Stomach (tissue), 9 donors: ENCODE measurements around the gene TXNRD3. TPM values are rescaled to one million over a fixed set of nuclear protein-coding genes. Genes with fewer than 3 reads are reported as not detected.

ENCODE experiments used
- DNase-seq, 2 donors: peaks; one replicate each; pipeline versions ENCODE4 v3.0.0 to v3.0.0-alpha.2; 2013 to 2019
- H3K27ac ChIP-seq, 5 donors: fragments of 200-600 bp in 4 of 5; sonication (generic) in 4 of 5; one replicate each; pipeline ENCODE4 v1.5.1; 2013 to 2019; ENCODE audit warnings: mild to moderate bottlenecking in 1 of 5, moderate library complexity in 1 of 5
- H3K27me3 ChIP-seq, 3 donors: fragments of 200-600 bp; sonication (generic); one replicate each; pipeline ENCODE4 v1.5.1; 2017 to 2019; ENCODE audit warnings: mixed run types in 1 of 3
- H3K36me3 ChIP-seq, 4 donors: fragments of 200-600 bp; sonication (generic); 1 replicate in 3 of 4; 2 replicates in 1 of 4; pipeline ENCODE4 v1.5.1; 2016 to 2019
- H3K4me1 ChIP-seq, 4 donors: fragments of 200-600 bp; sonication (generic); one replicate each; pipeline ENCODE4 v1.5.1; 2016 to 2019
- H3K4me3 ChIP-seq, 4 donors: fragments of 200-600 bp; sonication (generic) in 3 of 4; one replicate each; pipeline ENCODE4 v1.5.1; 2016 to 2019; ENCODE audit warnings: mild to moderate bottlenecking in 1 of 4
- H3K9me3 ChIP-seq, 4 donors: fragments of 200-600 bp; sonication (generic); one replicate each; pipeline ENCODE4 v1.5.1; 2016 to 2019
- EP300 ChIP-seq: sonication (generic); formaldehyde crosslinking; IDR thresholded peaks from one replicate; pipeline ENCODE4 v1.6.1; 2017; ENCODE audit warnings: antibody characterized with exemption
- POLR2A ChIP-seq, 4 donors: fragments of 450-650 bp; IDR thresholded peaks; one replicate each; pipeline ENCODE4 v1.6.1; 2016; ENCODE audit warnings: antibody characterized with exemption in 4 of 4, control low read depth in 2 of 4, mild to moderate bottlenecking in 1 of 4, moderate library complexity in 1 of 4
- POLR2AphosphoS5 ChIP-seq, 3 donors: sonication (generic); formaldehyde crosslinking; IDR thresholded peaks; one replicate each; pipeline ENCODE4 v1.6.1; 2016; ENCODE audit warnings: antibody characterized with exemption in 3 of 3
- WGBS, 5 donors: extraction: QIAGEN DNeasy Blood & Tissue Kit in 3 of 5; methylation state at CpG; one replicate each; pipeline versions ENCODE4 v1.1.5 to v1.1.7; 2013 to 2018; 5-methylcytosine and 5-hydroxymethylcytosine counted together
- intact Hi-C: fragments of 100-400 bp; cut with DNase I; formaldehyde crosslinking; loops from one replicate; pipeline ENCODE4 v1.15.1; 2023; ENCODE audit warnings: low total_unique reads
- polyA plus RNA-seq, 3 donors: library from polyadenylated mRNA; stranded (reverse); fragments of 200-250 nt; gene quantifications; one replicate each; pipeline ENCODE4 v1.2.3, GENCODE V29; 2013
- total RNA-seq, 5 donors: library from RNA; depleted of rRNA; stranded (reverse); fragments of >200 nt; gene quantifications; one replicate each; pipeline versions ENCODE4 v1.1.0 to v1.2.3, GENCODE V29; 2014 to 2016
- TF ChIP-seq, protein P1 (sequence below), 7 experiments: fragments of 450-650 bp in 4 of 7; fragments of 200-600 bp in 3 of 7; sonication (generic) in 3 of 7; IDR thresholded peaks; one replicate each; pipeline ENCODE4 v1.5.1; 2016 to 2019; ENCODE audit warnings: antibody characterized with exemption in 7 of 7, control low read depth in 2 of 7, mild to moderate bottlenecking in 1 of 7
- donor health status: healthy with polysubstance abuse.
- donor health status: Bipolar disorder and iron deficiency.
- donor health status: healthy.

Gene TXNRD3
- total and polyA plus RNA-seq, 8 donors = 0.58 to 62.3 (median 9.5) TPM

- DNase-seq = no peak
- intact Hi-C loops = no loop called here
- Histone ChIP-seq H3K36me3 (no peaks in the 10 kb centered on the region), H3K4me1 (no peaks in the 10 kb centered on the region), H3K27ac (no peak overlapping the region), H3K27me3 (peaks cover 0 to 58% (median 15%) of the 10 kb centered on the region in 3 donors), H3K9me3 (no peaks in the 10 kb centered on the region), H3K4me3 (no peak overlapping the region)
- 64 to 73% (median 66%) methylated on average over 5 of the region's 5 CpGs for WGBS, 5 donors
- TF ChIP-seq, protein P1, sequence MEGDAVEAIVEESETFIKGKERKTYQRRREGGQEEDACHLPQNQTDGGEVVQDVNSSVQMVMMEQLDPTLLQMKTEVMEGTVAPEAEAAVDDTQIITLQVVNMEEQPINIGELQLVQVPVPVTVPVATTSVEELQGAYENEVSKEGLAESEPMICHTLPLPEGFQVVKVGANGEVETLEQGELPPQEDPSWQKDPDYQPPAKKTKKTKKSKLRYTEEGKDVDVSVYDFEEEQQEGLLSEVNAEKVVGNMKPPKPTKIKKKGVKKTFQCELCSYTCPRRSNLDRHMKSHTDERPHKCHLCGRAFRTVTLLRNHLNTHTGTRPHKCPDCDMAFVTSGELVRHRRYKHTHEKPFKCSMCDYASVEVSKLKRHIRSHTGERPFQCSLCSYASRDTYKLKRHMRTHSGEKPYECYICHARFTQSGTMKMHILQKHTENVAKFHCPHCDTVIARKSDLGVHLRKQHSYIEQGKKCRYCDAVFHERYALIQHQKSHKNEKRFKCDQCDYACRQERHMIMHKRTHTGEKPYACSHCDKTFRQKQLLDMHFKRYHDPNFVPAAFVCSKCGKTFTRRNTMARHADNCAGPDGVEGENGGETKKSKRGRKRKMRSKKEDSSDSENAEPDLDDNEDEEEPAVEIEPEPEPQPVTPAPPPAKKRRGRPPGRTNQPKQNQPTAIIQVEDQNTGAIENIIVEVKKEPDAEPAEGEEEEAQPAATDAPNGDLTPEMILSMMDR (IDR thresholded peaks at IDR 0.05) = no peak
- no peak for TF ChIP-seq POLR2A (IDR thresholded peaks at IDR 0.05)
- no peak for TF ChIP-seq EP300
- TF ChIP-seq POLR2AphosphoS5 (IDR thresholded peaks at IDR 0.05) = no peak
Observed at GRCh38 chr3:126696701-126697267, 41.9 kb upstream of the TXNRD3 start.

DNA sequence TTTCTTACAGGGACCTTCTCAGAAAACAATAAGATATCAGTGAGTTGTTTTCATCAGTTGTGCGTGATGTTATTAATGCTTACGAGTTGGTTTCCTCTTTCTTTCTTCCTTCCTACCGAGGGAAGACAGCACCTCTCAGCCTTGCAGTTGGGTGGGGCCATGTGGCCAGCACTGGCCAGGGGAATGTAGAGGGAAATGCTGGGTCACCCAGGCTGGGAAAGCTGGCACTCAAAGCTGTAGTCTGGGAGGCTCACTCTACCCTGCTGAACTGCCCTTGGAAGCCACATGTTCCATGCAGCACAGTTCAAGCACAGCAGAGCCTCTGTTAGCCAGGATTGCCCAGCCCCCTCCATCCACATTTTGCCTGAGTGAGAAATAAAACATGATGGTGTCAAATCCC lies 39.0 kb upstream of the TXNRD3 start:
- Histone ChIP-seq H3K4me3 (no peak overlapping the region), H3K27ac (no peak overlapping the region), H3K9me3 (no peaks in the 10 kb centered on the region), H3K27me3 (peaks cover 0 to 50% (median 15%) of the 10 kb centered on the region in 3 donors), H3K36me3 (no peaks in the 10 kb centered on the region), H3K4me1 (no peaks in the 10 kb centered on the region)
- 32 to 54% (median 49%) methylated on average over 3 of the region's 3 CpGs for WGBS, 5 donors
- no peak for DNase-seq
- TF ChIP-seq, protein P1 (IDR thresholded peaks at IDR 0.05) = no peak
- TF ChIP-seq EP300 (no peak), POLR2AphosphoS5 (IDR thresholded peaks at IDR 0.05) (no peak), POLR2A (IDR thresholded peaks at IDR 0.05) (no peak)
- intact Hi-C loops = no loop called here

GRCh38 chr3:126692858-126693257 lies 37.9 kb upstream of the TXNRD3 start:
- Histone ChIP-seq H3K4me3 (no peak overlapping the region), H3K4me1 (no peaks in the 10 kb centered on the region), H3K36me3 (no peaks in the 10 kb centered on the region), H3K27ac (no peak overlapping the region), H3K9me3 (no peaks in the 10 kb centered on the region), H3K27me3 (peaks cover 0 to 39% (median 15%) of the 10 kb centered on the region in 3 donors)
- intact Hi-C loops = no loop called here
- 65 to 72% (median 66%) methylated on average over 5 of the region's 5 CpGs for WGBS, 5 donors
- TF ChIP-seq EP300 (no peak), POLR2AphosphoS5 (IDR thresholded peaks at IDR 0.05) (no peak), POLR2A (IDR thresholded peaks at IDR 0.05) (no peak)
- TF ChIP-seq, protein P1 (IDR thresholded peaks at IDR 0.05) = no peak
- DNase-seq = no peak

DNA sequence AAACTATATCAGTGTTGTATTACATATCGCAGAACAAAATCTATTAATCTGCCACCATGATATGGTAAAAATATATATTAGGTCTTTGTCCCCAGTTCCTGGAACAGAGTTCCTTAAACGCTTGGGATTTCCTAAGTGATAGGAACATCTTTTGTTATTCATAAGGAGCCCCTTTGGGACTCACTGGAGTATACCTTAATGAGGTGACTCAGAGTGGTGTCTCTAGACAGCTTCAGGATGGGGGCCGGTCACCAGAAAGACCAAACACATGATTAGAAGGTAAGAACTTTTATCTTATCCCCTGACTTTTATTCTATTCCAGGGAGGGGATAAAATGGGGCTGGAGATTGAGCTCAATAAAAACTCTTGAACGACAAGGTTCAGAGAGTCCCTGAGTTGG lies 36.8 kb upstream of the TXNRD3 start:
- intact Hi-C loops = no loop called here
- Histone ChIP-seq H3K27ac (no peak overlapping the region), H3K9me3 (no peaks in the 10 kb centered on the region), H3K36me3 (no peaks in the 10 kb centered on the region), H3K4me1 (no peaks in the 10 kb centered on the region), H3K4me3 (no peak overlapping the region), H3K27me3 (peaks cover 0 to 37% (median 15%) of the 10 kb centered on the region in 3 donors)
- 78 to 90% (median 83%) methylated on average over 4 of the region's 4 CpGs for WGBS, 5 donors
- TF ChIP-seq POLR2A (IDR thresholded peaks at IDR 0.05) = no peak
- TF ChIP-seq, protein P1 (IDR thresholded peaks at IDR 0.05) = no peak
- no peak for TF ChIP-seq EP300
- TF ChIP-seq POLR2AphosphoS5 (IDR thresholded peaks at IDR 0.05) = no peak
- no peak for DNase-seq
